ENCODE measurements around the gene UTP18.
"Not testable (repeated sequence)": the region's sequence is repeated elsewhere in the genome, so short reads cannot be mapped to it uniquely, and the experiment has no call there.

Gene UTP18

DNA sequence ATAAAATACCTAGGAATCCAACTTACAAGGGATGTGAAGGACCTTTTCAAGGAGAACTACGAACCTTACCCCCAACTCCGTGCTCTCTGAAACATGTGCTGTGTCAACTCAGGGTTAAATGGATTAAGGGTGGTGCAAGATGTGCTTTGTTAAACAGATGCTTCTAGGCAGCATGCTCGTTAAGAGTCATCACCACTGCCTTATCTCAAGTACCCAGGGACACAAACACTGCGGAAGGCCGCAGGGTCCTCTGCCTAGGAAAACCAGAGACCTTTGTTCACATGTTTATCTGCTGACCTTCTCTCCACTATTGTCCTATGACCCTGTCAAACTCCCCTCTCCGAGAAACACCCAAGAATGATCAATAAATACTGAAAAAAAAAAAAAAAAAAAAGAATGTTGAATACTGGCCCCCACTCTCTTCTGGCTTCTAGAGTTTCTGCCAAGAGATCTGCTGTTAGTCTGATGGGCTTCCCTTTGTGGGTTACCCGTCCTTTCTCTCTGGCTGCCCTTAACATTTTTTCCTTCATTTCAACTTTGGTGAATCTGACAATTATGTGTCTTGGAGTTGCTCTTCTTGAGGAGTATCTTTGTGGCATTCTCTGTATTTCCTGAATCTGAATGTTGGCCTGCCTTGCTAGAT is 70.6 kb downstream of the UTP18 start:
- DNase-seq (ENCODE audit: low spot score): not testable (repeated sequence)

DNA sequence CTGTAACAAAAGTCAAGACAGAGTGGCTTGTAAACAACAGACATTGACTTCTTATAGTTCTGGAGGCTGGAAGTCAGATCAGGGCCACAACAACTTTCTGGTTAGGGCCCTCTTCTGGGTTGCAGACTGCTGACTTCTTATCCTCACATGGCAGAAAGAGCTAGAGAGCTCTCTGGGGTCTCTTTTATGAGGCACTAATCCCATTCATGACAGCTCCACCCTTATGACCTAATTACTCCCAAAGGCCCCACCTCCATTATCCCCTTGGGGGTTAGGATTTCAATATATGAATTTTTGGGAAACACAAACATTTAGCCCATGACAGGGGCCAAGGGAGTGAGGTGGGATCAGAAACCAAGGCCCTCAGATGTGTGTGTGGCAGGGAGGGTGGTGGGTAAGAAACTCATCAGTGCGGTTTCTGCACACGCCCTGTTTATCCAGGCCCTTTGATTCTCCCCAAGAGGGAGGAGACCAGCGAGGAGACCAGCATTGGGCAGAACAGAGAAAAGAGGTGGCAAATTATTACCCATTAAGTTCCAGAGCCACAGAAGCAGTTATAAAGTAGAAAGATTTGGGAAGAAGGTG is 74.8 kb downstream of the UTP18 start:
- no peak for DNase-seq (ENCODE audit: low spot score)

DNA sequence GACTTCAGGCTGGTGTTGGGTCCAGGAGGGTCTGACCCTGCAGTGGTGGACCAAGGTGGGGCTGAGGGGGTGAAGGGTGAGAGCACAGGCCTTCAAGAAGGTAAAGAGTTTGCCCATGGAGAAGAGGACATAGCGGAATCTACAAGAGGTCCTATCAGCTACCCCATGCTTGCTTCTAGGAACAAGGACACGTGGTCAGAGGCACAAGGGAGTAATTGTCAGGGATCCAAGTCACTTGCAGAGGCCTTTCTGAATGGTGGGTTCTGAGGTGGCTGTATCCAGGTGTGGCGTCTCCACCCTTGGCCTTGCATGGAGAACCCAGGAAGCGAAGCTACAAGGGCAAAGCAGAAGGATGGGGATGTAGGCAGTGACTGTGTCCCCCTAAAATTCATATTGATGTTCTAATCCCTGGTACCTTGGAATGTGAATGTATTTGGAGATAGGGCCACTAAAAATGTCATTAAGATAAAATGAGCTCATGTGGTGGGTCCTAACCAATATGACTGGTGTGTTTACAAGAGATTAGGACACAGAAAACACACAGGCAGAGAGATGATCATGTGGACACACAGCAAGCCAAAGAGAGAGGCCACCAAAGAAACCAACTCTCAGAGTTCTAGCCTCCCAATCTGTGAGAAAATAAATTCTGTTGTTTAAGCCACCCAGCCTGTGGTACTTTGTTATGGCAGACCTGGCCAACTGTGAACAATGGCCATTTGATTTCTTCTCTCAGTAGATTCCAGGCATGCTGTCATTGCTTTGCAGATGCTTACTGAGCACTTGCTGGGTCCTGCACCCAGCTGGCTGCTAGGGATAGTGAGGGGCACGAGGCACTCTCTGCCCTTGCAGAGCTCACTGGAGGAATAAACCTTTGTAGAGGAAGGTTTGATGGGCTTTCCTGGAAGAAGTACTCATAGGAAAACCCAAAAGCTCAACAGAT is 75.8 kb downstream of the UTP18 start:
- DNase-seq (ENCODE audit: low spot score): peak; percentile 56

DNA sequence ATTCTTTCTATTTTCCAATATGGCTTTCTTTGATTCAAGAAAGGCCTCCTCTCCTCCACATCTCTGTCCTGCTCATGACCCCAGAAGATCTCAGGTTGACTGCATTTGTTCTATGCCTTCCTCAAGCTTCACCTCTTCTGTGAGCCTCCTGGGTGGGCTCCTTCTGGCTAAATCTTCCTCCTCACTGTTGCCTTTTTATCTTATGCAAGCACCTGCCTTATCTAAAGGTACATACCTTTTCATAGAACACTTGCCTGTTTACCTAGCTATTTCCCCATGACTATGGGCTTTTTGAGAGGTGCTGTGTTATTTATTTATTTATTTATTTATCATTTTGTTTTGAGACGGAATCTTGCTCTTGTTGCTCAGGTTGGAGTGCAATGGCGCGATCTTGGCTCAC is 81.1 kb downstream of the UTP18 start:
- DNase-seq (ENCODE audit: low spot score): no peak

DNA sequence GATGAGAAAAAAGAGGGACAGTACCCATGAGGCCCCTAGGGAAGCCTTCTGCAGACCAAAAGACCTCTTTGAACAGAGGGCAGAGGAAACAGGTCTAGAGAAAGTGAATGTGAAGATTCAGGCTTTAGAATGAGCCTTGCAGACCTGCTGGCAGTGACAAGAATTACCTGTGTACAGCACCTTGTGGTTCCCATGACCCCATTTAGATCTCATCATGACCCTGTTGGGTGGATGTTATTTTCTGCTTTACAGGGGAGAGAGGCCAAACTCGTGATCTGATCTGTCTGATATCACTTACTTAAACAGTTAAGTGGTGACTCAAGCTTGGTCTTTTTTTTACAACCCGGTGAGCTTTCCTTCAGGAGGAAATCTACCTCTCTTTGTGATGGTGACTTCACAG is 81.9 kb downstream of the UTP18 start:
- no peak for DNase-seq (ENCODE audit: low spot score)

DNA sequence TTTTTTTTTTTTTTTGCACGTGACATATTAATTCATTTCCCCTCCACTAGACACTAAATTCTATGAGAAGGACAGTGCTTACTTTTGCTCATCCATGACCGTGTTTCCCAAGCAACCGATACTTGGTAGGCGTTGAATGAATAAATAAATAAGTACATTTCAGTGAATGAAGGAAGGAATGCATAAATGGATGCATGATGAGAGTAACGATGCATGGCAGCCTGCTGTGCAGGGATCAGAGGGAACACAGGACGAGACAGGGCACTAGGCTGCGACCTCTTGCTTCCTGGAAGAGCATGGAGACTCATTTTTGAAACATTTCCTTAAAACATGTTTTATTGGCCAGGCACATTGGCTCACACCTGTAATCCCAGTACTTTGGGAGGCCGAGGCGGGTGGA is 84.2 kb downstream of the UTP18 start:
- DNase-seq (ENCODE audit: low spot score): no peak

DNA sequence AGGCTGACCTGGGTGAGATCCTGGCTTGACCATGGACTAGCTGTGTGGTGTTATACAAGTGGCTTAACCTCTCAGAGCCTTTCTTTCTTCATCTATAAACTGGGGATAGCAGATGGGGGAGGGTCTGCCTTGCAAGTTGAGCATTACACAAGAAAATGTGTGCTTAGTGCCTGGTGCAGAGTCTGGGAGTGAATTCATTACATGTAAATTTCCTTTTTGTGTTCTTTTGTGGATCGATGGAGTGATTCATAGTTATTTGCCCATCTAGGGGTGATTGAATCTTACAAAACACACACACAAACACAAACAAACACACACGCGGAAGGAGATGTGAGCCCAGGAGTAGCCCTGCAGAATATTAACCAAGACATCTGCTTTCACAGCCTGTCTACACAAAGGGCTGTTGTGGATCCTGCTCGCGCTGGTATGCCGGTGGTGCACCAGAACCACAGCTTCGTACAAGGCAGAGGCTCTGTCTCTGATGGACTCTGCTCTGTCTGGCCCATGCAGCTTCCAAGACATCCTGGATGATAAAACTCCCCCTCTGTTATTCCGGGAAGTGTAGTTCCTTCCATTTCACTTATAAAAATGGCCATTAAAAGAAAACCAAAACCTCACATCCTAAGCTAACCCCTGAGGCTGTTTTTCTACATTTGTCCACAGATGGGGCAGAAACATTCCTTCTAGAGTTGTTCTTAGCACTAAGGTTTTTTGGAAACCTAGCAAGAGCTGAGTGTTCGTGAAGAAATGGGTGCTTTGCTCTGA is 86.1 kb downstream of the UTP18 start:
- DNase-seq (ENCODE audit: low spot score): peak; percentile 87
